IPS DF 4.7 (cell line): Measurements from ENCODE around the gene ATP1B1.
"Not testable (repeated sequence)": the region's sequence is repeated elsewhere in the genome, so short reads cannot be mapped to it uniquely, and the experiment has no call there.

Source experiments
- DNase-seq: peaks from one replicate; pipeline ENCODE4 v3.0.0-alpha.2; 2013; ENCODE audit warnings: low spot score; ENCODE audit errors: extremely low read depth

The ATP1B1 gene

GRCh38 chr1:169141356-169141755 lies 34.9 kb downstream of the ATP1B1 start:
- no peak for DNase-seq

- DNase-seq: no peak
Observed at GRCh38 chr1:169142129-169142528, 35.6 kb downstream of the ATP1B1 start.

DNA sequence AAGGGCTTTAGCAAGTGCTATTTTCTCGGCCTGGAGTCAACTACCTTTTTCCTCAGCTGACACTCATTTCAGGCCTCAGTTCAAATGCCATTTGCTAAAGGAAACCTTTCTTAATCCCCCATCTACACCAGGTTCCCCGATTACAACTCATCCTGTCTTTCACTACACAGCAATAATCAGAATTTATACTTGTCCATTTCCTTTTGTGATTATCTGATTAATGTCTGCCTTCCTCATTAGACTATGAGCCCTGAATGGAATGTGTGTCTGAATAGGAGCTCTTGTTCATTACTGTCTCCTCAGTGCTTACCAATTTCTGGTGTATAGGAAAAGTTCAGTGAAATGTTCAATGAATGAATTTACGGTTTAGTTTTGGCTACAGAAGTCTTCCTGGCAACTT lies 36.9 kb downstream of the ATP1B1 start:
- no peak for DNase-seq

GRCh38 chr1:169143984-169144383 lies 37.5 kb downstream of the ATP1B1 start:
- DNase-seq: no peak

DNA sequence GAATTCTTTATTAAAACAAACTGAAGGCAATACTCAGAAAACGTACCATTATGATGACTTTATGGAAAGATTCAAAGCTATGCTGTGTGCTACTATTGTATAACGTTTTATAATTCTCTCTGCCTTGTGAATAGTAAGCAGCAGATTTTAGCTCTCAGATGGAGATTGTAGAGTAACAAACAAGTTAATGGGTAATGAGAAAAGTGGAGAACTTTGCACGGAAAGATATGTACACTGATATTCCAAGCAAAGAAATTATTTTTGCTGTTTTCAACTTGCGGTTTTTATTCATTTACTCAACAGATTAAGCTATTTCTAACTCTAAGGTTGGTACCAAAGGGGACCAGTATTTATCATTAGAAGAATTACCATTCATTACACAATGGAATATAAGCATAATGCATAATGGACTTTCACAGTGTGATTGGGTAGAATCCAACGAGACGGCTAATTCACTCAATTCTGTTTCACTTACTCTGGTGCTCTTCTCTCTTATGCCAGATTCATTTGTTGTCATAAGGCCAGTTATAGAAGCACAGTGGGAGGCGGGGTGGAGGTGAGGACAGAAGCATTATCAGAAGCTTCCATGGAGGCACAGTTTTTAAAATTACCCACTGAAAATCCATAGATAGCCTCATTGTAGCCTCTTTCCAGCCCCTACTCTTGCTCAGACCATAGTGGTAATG lies 38.6 kb downstream of the ATP1B1 start:
- no peak for DNase-seq

DNA sequence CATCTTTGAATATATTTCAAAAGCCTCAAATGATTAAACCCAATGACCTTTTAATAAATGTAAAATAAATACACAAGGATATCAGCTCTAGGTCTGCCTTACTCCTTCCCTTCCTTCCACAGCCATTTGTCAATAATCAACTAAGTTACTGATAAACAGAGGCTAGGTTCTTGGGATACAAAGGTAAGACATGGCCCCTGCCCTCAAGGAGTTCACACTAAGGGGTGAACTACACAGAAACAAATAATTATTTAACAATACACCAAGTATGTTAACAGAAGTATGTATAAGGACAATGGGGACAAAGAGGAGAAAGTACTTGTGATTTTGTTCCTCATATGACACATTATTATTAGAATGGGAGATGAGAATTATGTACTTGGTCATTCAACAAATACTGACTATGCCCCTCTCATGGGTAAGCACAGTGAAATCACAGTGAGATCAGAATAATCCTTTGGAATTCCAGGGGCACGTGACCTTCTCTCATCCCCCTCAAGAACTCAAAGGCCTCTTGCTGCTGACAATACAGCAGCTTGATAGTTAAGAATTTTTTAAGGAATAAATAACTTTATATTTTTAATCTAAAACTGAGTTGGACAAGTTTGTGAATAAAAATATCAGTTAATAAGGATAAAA lies 40.2 kb downstream of the ATP1B1 start:
- no peak for DNase-seq

DNA sequence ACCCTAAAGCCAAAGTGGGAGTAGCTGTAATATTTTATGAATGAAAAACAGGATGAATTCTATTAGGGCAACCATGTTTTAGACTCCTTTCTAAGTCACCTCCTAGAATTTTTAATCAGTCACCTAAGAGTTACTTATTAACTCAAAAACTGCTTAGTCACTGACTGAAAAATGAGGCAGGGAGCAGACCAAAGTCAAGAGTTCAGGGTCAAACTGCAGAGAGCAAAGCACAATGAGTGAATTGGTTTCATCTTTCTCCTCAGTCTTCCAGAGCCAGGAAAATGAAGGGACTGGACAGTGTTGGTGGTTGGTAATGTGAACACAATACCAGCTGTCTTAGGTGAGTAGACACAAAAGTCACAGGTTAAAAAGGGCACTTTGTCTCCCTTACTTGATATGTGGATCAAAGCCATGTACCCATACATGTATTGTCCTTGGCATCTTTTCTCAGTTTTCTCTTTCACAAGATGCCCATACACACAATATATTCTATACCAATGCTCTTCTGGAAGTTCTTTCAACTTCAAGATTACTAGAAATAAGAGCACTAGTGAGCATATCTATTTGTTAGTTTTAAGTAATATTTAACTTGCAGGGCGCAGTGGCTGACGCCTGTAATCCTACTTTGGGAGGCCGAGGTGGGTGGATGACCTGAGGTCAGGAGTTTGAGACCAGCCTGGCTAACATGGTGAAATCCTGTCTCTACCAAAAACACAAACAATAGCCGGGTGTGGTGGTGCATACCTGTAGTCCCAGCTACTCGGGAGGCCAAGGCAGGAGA lies 42.2 kb downstream of the ATP1B1 start:
- no peak for DNase-seq

DNA sequence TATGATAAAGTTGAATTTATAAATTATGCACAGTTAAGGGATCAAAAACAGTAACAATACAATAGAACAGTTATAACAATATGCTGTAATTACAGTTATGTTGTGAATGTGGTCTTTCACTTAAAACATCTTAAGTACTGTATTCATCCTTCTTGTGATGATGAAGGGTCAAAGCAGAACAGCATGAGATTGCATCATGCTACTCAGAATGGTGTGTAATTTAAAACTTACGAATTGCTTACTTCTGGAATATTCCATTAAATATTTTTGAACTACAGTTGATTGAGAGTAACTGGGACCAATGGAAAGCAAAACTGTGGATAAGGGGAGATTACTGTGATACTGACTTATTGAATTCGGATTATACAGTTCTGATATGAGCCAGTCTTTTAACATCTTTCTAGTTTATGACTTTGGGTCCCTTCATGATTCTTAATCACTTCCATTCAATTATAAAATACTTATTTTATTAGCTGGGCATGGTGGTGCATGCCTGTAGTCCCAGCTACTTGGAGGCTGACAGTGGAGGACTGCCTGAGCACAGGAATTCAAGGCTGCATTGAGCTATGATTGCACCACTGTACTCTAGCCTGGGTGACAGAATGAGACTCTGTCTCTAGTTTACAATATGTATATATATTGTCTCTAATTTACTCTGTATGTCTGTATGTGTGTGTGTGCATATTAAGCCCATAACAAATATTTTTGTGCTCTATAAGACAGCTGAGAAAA lies 43.2 kb downstream of the ATP1B1 start:
- DNase-seq: no peak

DNA sequence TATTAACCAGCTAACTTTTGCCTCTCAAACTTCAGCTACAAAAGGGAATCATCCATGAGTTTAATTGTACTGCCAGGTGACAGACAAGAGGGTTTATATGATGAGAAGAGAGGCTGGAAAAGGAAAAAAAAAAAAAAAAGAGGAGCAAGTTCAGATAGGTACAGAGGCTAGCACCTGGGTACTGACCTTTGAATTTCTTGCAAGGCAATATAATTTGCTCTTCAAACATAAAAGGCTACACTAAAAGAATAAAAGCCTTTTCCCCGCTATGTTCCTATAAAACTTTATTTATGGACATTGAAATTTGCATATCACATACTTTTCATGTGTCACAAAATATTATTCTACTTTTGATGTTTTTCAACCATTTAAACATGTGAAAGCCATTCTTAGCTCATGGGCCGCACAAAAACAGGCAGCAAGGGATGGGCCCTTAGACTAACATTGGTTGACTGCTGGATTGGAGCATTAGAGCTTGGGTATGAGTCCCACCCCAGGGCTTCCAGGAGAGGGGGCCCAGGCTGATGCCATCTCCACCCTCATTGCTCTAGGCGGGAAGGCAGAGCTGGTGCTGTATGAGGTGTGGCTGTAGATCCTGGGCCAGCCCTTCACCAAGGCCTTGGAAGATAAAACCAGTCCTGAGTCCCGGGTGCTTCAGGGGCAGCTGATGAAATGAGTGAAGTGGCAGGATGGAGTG lies 44.3 kb downstream of the ATP1B1 start:
- no peak for DNase-seq

DNA sequence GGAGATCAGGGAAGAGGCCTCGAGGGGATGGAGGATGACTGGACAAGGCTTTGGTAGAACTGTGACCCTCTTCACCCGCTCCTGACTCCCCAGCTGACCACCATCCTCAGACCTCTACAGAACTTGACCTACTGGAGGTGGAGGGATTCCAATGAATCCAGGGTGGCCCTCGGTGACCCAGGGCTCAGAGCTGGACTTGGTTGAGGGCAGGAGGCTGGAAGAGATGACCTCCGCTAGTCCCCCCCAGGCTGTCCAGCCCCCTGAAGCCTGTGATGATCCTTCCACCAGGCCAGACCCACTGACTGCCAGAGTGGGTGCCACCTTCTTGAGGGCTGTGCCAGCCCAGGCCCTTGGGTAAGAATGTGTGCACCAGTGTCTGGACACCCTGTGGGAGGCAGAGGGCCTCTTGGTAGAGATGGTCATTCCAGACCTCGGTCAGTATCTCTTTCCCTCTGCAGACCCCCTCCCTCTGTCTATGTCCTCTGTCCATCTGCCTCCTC lies 44.9 kb downstream of the ATP1B1 start:
- no peak for DNase-seq

DNA sequence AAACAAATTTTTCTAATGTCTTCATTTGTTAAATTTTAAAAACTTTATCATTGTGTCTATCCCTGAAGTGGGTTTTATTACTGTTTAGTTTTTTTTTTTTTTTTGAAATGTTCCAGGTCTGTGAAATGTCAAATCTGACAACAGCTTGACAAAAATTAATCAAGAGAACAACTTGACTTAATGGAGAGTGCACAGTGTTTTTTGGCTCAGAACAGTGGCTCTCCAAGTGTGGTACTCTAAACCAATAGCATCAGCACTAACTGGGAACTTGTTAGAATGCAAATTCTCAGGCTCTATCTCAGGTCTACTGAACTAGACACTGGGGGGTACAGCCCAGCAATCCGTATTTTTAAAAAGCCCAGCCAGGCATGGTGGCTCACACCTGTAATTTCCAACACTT lies 49.2 kb downstream of the ATP1B1 start:
- DNase-seq: no peak

DNA sequence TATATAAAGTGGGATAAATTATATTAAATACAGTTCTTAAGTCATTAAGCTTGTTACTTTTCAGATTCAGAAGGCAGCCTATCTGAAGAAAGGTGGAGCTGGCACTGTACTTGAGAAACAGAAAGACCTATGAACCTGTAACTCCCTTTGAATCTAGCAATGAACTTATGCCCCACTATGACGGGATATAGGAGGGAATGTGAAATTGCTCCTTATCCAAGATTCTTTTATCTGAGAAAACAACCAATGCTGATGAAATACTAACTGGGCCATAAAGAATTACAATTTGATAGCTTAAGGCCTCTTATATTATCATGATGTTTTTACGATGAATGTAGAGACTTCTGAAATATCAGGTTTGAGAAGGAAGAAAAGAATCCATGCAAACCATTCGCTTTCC lies 50.1 kb downstream of the ATP1B1 start:
- DNase-seq: no peak

GRCh38 chr1:169160845-169161495 lies 54.5 kb downstream of the ATP1B1 start:
- no peak for DNase-seq

- DNase-seq: no peak
Observed at GRCh38 chr1:169161496-169162194, 55.2 kb downstream of the ATP1B1 start.

DNA sequence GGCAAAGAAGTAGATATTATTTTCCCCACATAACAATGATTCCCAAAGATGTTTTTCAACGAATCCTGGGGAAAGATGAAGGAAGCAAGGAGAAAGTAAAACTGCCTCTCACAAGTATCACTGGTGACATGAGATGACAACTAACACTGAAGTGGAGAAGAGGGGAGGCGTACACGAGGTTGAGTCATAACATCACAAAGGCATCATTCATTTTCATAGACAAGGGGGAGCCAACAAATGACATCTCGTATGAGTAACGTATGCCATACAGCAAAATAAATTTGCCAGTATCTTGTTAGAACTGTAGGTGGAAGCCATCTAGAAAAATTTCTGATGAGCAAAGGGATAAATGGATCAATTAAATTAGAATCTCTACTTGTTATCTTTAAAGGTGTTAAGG lies 56.6 kb downstream of the ATP1B1 start:
- no peak for DNase-seq

GRCh38 chr1:169175461-169175860 lies 69.0 kb downstream of the ATP1B1 start:
- DNase-seq: no peak

DNA sequence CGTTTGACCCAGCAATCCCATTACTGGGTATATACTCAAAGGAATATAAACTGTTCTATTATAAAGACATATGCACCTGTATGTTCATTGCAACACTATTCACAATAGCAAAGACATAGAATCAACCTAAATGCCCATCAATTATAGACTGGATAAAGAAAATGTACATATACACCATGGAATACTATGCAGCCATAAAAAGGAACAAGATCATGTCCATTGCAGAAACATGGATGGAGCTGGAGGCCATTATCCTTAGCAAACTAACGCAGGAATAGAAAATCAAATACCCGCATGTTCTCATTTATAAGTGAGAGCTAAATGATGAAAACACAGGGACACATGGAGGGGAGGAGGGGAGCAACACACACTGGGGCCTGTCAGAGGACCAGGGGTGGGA lies 72.9 kb downstream of the ATP1B1 start:
- DNase-seq: not testable (repeated sequence)

- no peak for DNase-seq
Observed at GRCh38 chr1:169180174-169180573, 73.7 kb downstream of the ATP1B1 start.
